Common myeloid progenitor, CD34-positive (primary cell): ENCODE measurements around the gene TFDP2.

Experiments used
- CTCF ChIA-PET: fragments of 350-600 bp; sonication (Branson Sonifier 250); formaldehyde crosslinking; loops from one replicate; lab custom pipeline; 2021; ENCODE audit warnings: antibody characterized with exemption; lab: Charles Lee
- POLR2A ChIA-PET: fragments of 350-600 bp; sonication (Branson Sonifier 250); formaldehyde crosslinking; loops from one replicate; lab custom pipeline; 2021; ENCODE audit warnings: antibody characterized with exemption; lab: Charles Lee
- DNase-seq, 3 donors: peaks; one replicate each; pipeline versions ENCODE4 v3.0.0 to v3.0.0-alpha.2; 2013
- H3K27ac ChIP-seq, 2 experiments: 1 replicate in 1 of 2; 2 replicates in 1 of 2; pipeline ENCODE4 v1.7.0; 2013; ENCODE audit warnings: inconsistent platforms in 2 of 2, low read length in 2 of 2, mild to moderate bottlenecking in 2 of 2, low read depth in 1 of 2, moderate library complexity in 1 of 2; ENCODE audit not compliant: severe bottlenecking in 2 of 2, insufficient read depth in 1 of 2, poor library complexity in 1 of 2
- H3K27me3 ChIP-seq, 5 experiments: replicated peaks in 2 of 5; 1 replicate in 3 of 5; 2 replicates in 2 of 5; pipeline versions ENCODE4 v1.6.1 to v1.7.0; 2013; ENCODE audit warnings: low read length in 4 of 5, mild to moderate bottlenecking in 2 of 5, moderate library complexity in 2 of 5, inconsistent platforms in 1 of 5; ENCODE audit not compliant: insufficient read depth in 5 of 5, control insufficient read depth in 4 of 5
- H3K36me3 ChIP-seq, 4 experiments: 1 replicate in 2 of 4; 2 replicates in 2 of 4; pipeline versions ENCODE4 v1.6.1 to v1.7.0; 2013; ENCODE audit warnings: low read length in 3 of 4, control low read depth in 1 of 4, mild to moderate bottlenecking in 1 of 4; ENCODE audit not compliant: control insufficient read depth in 4 of 4, insufficient read depth in 4 of 4
- H3K4me1 ChIP-seq, 4 experiments: 1 replicate in 3 of 4; 2 replicates in 1 of 4; pipeline versions ENCODE4 v1.6.1 to v1.7.1; 2013; ENCODE audit warnings: low read length in 3 of 4, mild to moderate bottlenecking in 3 of 4, control low read depth in 1 of 4, inconsistent platforms in 1 of 4, moderate library complexity in 1 of 4; ENCODE audit not compliant: control insufficient read depth in 4 of 4, insufficient read depth in 4 of 4; ENCODE audit errors: control extremely low read depth in 1 of 4
- H3K4me3 ChIP-seq, 7 experiments: 1 replicate in 4 of 7; 2 replicates in 3 of 7; pipeline versions ENCODE4 v1.5.1 to v1.7.0; 2013; ENCODE audit warnings: mild to moderate bottlenecking in 7 of 7, low read length in 6 of 7, moderate library complexity in 6 of 7, inconsistent platforms in 2 of 7, low read depth in 2 of 7, control low read depth in 1 of 7; ENCODE audit not compliant: insufficient read depth in 4 of 7, control insufficient read depth in 1 of 7; ENCODE audit errors: extremely low read depth in 1 of 7
- H3K9me3 ChIP-seq, 5 experiments: 1 replicate in 4 of 5; 2 replicates in 1 of 5; pipeline versions ENCODE4 v1.6.1 to v1.7.1; 2013; ENCODE audit warnings: low read length in 4 of 5, mild to moderate bottlenecking in 2 of 5, inconsistent platforms in 1 of 5, low read depth in 1 of 5, moderate library complexity in 1 of 5; ENCODE audit not compliant: control insufficient read depth in 4 of 5, insufficient read depth in 2 of 5; ENCODE audit errors: control extremely low read depth in 1 of 5
- WGBS: methylation state at CpG from one replicate; pipeline ENCODE4 v1.1.5; 2013; ENCODE audit not compliant: insufficient coverage; 5-methylcytosine and 5-hydroxymethylcytosine counted together

TFDP2 gene

DNA sequence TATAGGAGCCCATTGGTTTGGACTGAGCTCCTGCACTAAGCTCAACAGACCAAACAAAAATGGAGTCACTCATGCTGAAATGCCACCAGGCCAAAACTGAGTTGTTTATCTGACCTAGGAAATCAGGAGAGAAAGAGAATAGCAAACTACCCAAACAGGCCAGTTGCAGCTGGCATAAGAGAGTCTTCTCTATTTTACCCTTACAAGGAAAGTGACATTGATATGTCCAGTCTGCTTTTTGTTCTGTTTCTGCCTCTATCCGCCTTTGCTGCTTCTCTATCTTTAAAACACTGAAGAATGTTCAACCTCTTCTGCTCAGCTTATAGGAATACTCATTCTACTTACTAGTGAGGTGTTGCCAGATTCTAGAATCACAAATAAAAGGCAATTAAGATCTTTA, 177.8 kb downstream of the TFDP2 start:
- ChIA-PET POLR2A (interaction anchor here (0.6 kb wide), 1 partner anchor 9 kb away, joined by 6 read pairs; no protein-coding TSS in a partner anchor), CTCF (interaction anchor here (0.6 to 1.2 kb wide), 3 partner anchors 22 to 422 kb away, joined by 3 to 5 read pairs (median 3); no protein-coding TSS in a partner anchor)
- Histone ChIP-seq H3K36me3 (peaks cover 18 to 51% (median 29%) of the 10 kb centered on the region in 4 experiments), H3K27me3 (no peaks in the 10 kb centered on the region), H3K9me3 (no peaks in the 10 kb centered on the region), H3K4me3 (no peak overlapping the region), H3K27ac (no peak overlapping the region), H3K4me1 (no peaks in the 10 kb centered on the region)
- 100% methylated on average over 1 of the region's 1 CpG for WGBS
- DNase-seq: no peak

DNA sequence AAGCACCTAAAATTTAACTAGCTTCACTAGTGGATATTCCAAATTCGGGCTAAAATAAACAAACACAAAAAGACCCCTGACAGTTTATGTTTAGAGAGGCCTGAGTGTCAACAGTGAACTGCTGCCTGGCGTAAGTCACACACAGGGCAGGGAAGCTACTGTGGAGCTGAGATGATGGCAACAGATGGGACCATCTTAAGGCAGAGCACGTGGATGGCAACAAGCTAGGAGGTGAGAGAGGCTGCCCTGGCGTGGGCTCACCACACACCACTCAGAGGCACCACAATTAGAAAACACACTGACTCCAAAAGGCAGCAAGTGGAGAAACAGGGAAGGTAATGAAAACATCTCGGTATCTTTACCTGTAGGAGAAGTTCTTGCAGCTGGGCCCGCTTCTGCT, 179.6 kb downstream of the TFDP2 start:
- CTCF ChIA-PET: interaction anchor here (1.2 kb wide), 1 partner anchor 29 kb away, joined by 3 read pairs; no protein-coding TSS in a partner anchor
- POLR2A ChIA-PET: no interaction called here

DNA sequence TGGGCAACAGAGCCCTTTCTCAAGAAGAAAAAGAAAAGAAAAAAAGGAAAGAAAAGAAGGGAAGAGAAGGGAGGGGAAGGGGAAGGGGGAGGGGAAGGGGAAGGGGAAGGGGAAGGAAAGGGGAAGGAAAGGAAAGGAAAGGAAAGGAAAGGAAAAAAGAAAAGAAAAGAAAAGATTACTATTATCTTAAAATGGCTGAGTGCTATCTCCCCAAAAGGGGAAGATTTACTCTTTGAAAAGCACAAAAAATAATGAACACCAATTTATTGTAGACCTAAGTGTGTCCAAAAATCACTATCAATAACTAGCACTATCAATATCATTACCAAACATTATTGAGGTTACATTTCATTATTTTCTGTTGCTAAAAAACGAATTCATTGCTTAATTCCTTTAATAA, 183.9 kb downstream of the TFDP2 start:
- Histone ChIP-seq H3K27ac (no peak overlapping the region), H3K4me3 (no peak overlapping the region), H3K27me3 (no peaks in the 10 kb centered on the region), H3K4me1 (no peaks in the 10 kb centered on the region), H3K9me3 (no peaks in the 10 kb centered on the region), H3K36me3 (peaks cover 18 to 64% (median 41%) of the 10 kb centered on the region in 4 experiments)
- ChIA-PET POLR2A (no interaction called here), CTCF (interaction anchor here (1.0 to 2.4 kb wide), 4 partner anchors 11 to 316 kb away, joined by 3 to 6 read pairs (median 6); no protein-coding TSS in a partner anchor)
- no peak for DNase-seq
- WGBS: no CpG with 5 or more reads among the region's 1 CpG

More for the DNA sequence above, 179.6 kb downstream of the TFDP2 start:
- H3K9me3 ChIP-seq: no peaks in the 10 kb centered on the region
- no peaks in the 10 kb centered on the region for H3K4me1 ChIP-seq
- DNase-seq: no peak
- H3K4me3 ChIP-seq: no peak overlapping the region
- H3K27me3 ChIP-seq: no peaks in the 10 kb centered on the region
- H3K36me3 ChIP-seq: peaks cover 19 to 45% (median 26%) of the 10 kb centered on the region in 4 experiments
- WGBS: 100% methylated on average over 1 of the region's 6 CpGs
- no peak overlapping the region for H3K27ac ChIP-seq

DNA sequence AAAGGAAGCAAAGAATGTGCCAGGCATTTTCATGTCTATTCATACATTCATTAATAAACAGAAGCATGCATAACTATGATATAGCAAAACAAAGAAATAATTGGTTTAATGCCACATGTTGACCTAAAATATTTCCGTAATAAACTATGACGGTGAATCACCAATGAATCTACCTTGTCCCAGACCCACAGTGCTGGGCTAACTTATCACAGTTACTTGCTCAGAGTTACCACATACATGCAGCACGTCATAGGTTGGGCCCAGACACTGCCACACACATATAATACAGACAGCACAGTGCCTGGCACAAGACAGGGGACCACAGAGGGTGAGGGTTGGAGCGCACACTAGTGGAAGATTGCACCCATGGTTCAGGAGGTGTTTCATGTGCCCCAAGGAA, 186.0 kb downstream of the TFDP2 start:
- ChIA-PET POLR2A (no interaction called here), CTCF (interaction anchor here (1.5 kb wide), 1 partner anchor 9 kb away, joined by 6 read pairs; no protein-coding TSS in a partner anchor)
- no peaks in the 10 kb centered on the region for H3K9me3 ChIP-seq
- WGBS: 100% methylated on average over 3 of the region's 4 CpGs
- no peaks in the 10 kb centered on the region for H3K27me3 ChIP-seq
- no peak overlapping the region for H3K4me3 ChIP-seq
- no peak overlapping the region for H3K27ac ChIP-seq
- H3K4me1 ChIP-seq: no peaks in the 10 kb centered on the region
- peaks cover 24 to 71% (median 43%) of the 10 kb centered on the region in 4 experiments for H3K36me3 ChIP-seq
- DNase-seq: no peak

DNA sequence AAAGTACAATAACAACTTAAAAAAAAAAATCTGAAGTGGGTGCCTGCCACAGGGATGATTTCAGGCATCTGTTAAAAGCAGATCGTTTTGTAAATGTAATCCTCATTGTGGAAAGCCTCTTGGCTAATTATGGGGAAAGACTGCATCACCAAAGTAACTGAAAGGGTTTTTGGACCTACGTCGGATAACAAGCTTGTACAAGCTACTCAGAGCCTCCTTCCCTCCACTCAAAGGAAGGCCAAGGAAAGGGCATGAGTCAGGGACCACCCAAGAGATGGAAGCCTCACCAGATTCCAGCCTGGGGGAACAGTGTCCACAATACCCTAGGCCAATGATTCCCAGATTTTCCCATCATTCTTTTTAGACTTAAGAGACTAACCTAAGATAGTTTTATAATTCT, 188.6 kb downstream of the TFDP2 start:
- WGBS: 90% methylated on average over 3 of the region's 3 CpGs
- H3K4me1 ChIP-seq: peaks cover 0 to 4% (median 0%) of the 10 kb centered on the region in 4 experiments
- H3K4me3 ChIP-seq: no peak overlapping the region
- H3K27ac ChIP-seq: no peak overlapping the region
- CTCF ChIA-PET: interaction anchor here (1.5 kb wide), 1 partner anchor 12 kb away, joined by 3 read pairs; no protein-coding TSS in a partner anchor
- peaks cover 28 to 72% (median 50%) of the 10 kb centered on the region in 4 experiments for H3K36me3 ChIP-seq
- H3K27me3 ChIP-seq: no peaks in the 10 kb centered on the region
- POLR2A ChIA-PET: no interaction called here
- DNase-seq: no peak
- no peaks in the 10 kb centered on the region for H3K9me3 ChIP-seq

DNA sequence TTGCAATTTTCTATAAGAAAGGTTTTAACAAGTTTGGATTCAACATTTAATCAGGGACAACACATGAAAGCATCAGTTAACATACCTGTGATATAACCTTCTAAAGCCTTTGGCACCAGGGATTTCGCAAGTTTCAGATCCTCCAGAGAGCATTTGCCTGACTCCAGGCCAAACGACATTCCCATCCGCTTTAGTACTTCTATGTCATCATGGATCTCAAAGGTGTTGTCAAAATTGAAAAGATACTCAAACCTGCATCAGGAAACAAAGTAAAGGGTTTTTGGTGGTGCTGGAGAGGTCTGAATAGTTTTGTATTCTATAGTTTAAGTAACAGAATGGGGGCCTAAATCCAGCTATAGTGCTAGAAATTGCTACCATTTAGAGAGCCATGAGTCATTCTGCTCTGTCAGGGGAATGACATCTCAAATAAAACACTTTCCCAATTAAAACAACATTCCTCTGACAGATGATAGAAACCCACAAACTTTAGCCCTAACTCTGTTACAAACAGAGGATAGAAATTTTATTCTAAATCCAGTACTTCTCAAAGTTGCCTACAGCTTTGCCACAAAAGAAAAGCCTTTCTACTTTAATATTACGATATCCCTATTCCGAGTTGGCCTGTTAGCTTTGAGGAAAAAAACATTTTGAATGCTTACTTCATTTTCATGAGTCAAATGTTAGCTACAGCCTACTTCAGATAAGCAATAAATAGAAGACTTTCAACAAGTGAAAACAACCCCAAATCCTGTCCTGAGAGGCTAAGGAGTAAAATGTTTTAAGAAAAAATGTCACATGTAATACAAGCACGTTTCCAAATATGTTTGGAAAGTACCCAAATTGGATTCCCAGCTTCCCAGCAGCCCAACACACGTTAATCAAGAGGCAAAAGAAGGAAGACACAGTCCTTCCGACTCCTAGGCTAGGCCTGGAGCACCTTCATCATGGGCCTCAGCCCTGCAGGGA, 189.5 kb downstream of the TFDP2 start:
- ChIA-PET POLR2A (no interaction called here), CTCF (interaction anchor here (1.5 kb wide), 2 partner anchors 9 to 13 kb away, joined by 3 to 5 read pairs; no protein-coding TSS in a partner anchor)
- Histone ChIP-seq H3K27ac (peak overlapping the region in 1 of 2 experiments; percentile 18), H3K9me3 (no peaks in the 10 kb centered on the region), H3K4me1 (peaks cover 0 to 9% (median 0%) of the 10 kb centered on the region in 4 experiments), H3K27me3 (no peaks in the 10 kb centered on the region), H3K4me3 (no peak overlapping the region), H3K36me3 (peaks cover 29 to 73% (median 52%) of the 10 kb centered on the region in 4 experiments)
- 90% methylated on average over 2 of the region's 8 CpGs for WGBS
- no peak for DNase-seq
